Lung (tissue), 12 donors: ENCODE data around the gene SLC38A10. TPM values are rescaled to one million over a fixed set of nuclear protein-coding genes. Genes with fewer than 3 reads are reported as not detected.
"Not testable (repeated sequence)": the region's sequence is repeated elsewhere in the genome, so short reads cannot be mapped to it uniquely, and the experiment has no call there.

Experiments
- ATAC-seq: fragments of 200-7000 bp; cut with Tn5 transposase; one replicate; pipeline ENCODE4 v1.9.1; 2020; ENCODE audit warnings: moderate number of reproducible peaks; ENCODE audit not compliant: insufficient read depth, low FRiP score
- DNase-seq, 3 donors: peaks; one replicate each; pipeline ENCODE4 v3.0.0-alpha.2; 2013 to 2017
- H3K27ac ChIP-seq, 2 donors: one replicate each; pipeline ENCODE4 v1.5.1; 2013; ENCODE audit warnings: mild to moderate bottlenecking in 2 of 2, moderate library complexity in 2 of 2, control low read depth in 1 of 2, inconsistent platforms in 1 of 2, low read depth in 1 of 2, low read length in 1 of 2
- H3K27me3 ChIP-seq, 3 donors: one replicate each; pipeline ENCODE4 v1.5.1; 2013; ENCODE audit warnings: low read length in 2 of 3; ENCODE audit not compliant: control insufficient read depth in 3 of 3, insufficient read depth in 3 of 3
- H3K36me3 ChIP-seq, 4 donors: one replicate each; pipeline ENCODE4 v1.5.1; 2013; ENCODE audit warnings: low read length in 4 of 4, mild to moderate bottlenecking in 1 of 4, moderate library complexity in 1 of 4; ENCODE audit not compliant: control insufficient read depth in 4 of 4, insufficient read depth in 4 of 4
- H3K4me1 ChIP-seq, 5 donors: one replicate each; pipeline ENCODE4 v1.5.1; 2013; ENCODE audit warnings: low read length in 5 of 5, mild to moderate bottlenecking in 2 of 5, moderate library complexity in 1 of 5; ENCODE audit not compliant: control insufficient read depth in 5 of 5, insufficient read depth in 5 of 5
- H3K4me3 ChIP-seq: one replicate; pipeline ENCODE4 v1.5.1; 2013; ENCODE audit warnings: mild to moderate bottlenecking, control low read depth, moderate library complexity
- H3K9ac ChIP-seq, 2 donors: one replicate each; pipeline ENCODE4 v1.5.1; 2013; ENCODE audit warnings: low read length in 2 of 2, control low read depth in 1 of 2; ENCODE audit not compliant: insufficient read depth in 1 of 2
- H3K9me3 ChIP-seq, 4 donors: one replicate each; pipeline ENCODE4 v1.5.1; 2013; ENCODE audit warnings: low read length in 3 of 4, mild to moderate bottlenecking in 1 of 4, moderate library complexity in 1 of 4; ENCODE audit not compliant: control insufficient read depth in 4 of 4, insufficient read depth in 3 of 4
- WGBS, 2 donors: extraction: QIAGEN DNeasy Blood & Tissue Kit; methylation state at CpG; one replicate each; pipeline ENCODE4 v1.1.7; 2013; 5-methylcytosine and 5-hydroxymethylcytosine counted together
- polyA plus RNA-seq, 2 donors: library from polyadenylated mRNA; stranded (reverse); fragments of 200-250 nt; gene quantifications; one replicate each; pipeline ENCODE4 v1.2.1, GENCODE V29; 2013
- total RNA-seq, 2 donors: library from RNA; depleted of rRNA in 1 of 2; stranded (reverse); fragments of >200 nt in 1 of 2; gene quantifications; one replicate each; pipeline ENCODE4 v1.2.1, GENCODE V29; 2014 to 2021
- TF ChIP-seq, protein P1 (sequence below): IDR thresholded peaks from 2 replicates; pipeline ENCODE4 v1.5.1; 2012; ENCODE audit warnings: mild to moderate bottlenecking; ENCODE audit errors: control extremely low read depth, extremely low read depth
- donor health status: control.
- donor health status: control.
- donor health status: Bipolar disorder and iron deficiency.
- donor health status: healthy.
- donor health status: DM: yes; HTN: yes; CAD: no.

The SLC38A10 gene
- total and polyA plus RNA-seq, 4 donors = 56.0 to 127 (median 82.4) TPM

DNA sequence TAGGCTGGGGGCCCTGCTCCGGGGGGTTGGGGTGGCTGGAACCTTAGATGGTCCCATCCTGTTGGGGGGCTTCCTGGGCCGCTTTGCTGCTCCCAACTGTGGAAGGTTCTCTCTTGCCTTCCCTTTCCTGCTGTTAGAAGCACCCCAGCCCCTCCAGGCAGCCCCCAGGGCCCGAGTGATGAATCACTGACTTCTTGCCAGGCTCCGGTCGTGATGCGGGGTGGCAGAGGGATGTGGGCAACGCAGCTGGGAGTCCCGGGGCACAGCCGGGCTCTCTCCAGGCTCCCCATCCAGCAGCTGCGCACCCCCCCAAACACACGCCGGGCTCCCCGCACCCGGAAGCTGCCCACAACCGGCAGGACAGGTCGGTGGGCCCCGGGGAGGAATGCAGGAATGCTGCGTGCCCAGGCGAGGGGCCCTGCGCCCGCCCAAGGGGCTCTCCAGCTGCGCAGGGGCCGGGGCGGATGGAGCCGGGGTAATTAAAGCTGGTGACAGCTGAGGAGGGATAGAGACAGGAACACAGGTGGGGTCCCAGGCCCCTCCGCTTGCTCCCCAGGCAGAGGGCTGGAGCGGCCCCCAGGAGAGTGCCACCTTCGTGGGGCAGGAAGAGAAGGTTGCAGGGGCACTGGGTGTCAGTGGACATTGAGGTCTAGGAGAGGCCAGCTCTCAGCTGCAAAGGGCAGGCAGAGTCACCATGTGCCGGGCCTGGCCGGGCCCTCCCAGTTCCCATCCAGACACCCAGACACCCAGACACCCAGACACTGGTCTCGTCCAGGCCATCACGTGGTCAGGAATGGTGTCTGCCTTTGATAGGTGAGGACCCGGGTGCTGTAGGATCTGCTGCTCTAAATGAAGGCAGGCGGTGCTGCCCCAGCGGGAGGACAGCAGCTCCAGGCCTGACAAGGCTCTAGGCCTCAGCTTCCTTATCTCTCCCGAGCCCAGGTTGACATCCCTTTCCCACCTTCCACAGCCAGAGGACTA, 15.0 kb upstream of the SLC38A10 start:
- H3K27me3 ChIP-seq = no peaks in the 10 kb centered on the region
- H3K9ac ChIP-seq = no peak overlapping the region
- 67 to 78% methylated on average over 36 of the region's 36 CpGs for WGBS, 2 donors
- peak overlapping the region; percentile 51 to 75 for H3K27ac ChIP-seq
- ATAC-seq = no peak
- TF ChIP-seq, protein P1, sequence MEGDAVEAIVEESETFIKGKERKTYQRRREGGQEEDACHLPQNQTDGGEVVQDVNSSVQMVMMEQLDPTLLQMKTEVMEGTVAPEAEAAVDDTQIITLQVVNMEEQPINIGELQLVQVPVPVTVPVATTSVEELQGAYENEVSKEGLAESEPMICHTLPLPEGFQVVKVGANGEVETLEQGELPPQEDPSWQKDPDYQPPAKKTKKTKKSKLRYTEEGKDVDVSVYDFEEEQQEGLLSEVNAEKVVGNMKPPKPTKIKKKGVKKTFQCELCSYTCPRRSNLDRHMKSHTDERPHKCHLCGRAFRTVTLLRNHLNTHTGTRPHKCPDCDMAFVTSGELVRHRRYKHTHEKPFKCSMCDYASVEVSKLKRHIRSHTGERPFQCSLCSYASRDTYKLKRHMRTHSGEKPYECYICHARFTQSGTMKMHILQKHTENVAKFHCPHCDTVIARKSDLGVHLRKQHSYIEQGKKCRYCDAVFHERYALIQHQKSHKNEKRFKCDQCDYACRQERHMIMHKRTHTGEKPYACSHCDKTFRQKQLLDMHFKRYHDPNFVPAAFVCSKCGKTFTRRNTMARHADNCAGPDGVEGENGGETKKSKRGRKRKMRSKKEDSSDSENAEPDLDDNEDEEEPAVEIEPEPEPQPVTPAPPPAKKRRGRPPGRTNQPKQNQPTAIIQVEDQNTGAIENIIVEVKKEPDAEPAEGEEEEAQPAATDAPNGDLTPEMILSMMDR = no peak
- no peaks in the 10 kb centered on the region for H3K36me3 ChIP-seq
- no peaks in the 10 kb centered on the region for H3K9me3 ChIP-seq
- H3K4me3 ChIP-seq = no peak overlapping the region
- peak; percentile 52 to 81 (median 70) for DNase-seq
- H3K4me1 ChIP-seq = peaks cover 0 to 19% (median 11%) of the 10 kb centered on the region in 5 donors

DNA sequence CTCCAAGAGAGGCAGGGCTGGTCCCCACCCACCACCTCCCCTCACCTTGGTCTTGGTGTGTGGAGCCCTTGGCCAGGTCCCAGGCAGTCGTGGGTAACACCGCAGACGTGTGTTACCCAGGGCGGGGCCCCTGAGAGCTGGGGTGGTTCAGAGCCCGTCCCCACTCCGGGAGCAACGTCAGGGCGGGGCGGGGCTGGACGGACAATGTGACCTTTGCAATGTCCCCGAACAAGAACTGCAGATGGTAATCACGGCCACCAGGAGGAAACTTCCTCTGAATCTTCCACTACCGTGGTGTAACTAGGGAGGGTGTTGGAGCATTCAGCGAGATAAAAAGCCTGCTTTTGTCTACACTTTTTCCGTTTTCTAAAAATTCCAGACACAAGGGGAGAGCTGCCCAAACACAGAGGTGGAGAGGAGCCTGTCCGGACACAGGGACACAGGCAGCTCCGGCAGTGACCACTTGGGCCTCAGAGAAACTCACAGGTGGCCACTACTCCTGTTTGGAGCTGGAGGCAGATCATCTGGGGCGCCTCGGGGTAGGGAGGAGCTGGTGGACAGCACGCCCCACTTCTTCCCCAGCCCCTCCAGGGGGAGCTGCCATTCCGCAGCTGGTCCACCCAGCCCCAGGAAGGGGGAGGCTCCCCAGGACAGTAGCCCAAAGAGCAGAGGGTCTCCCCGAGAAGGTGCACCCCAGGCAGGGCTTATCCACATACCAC, 14.2 kb upstream of the SLC38A10 start:
- H3K4me3 ChIP-seq = no peak overlapping the region
- H3K27me3 ChIP-seq = no peaks in the 10 kb centered on the region
- ATAC-seq = peak; percentile 92
- WGBS, 2 donors = 8 to 18% methylated on average over 22 of the region's 22 CpGs
- H3K9ac ChIP-seq = peak overlapping the region in 1 of 2 donors; percentile 30
- no peaks in the 10 kb centered on the region for H3K36me3 ChIP-seq
- H3K27ac ChIP-seq = peak overlapping the region; percentile 73 to 84
- H3K9me3 ChIP-seq = no peaks in the 10 kb centered on the region
- peaks cover 0 to 19% (median 11%) of the 10 kb centered on the region in 5 donors for H3K4me1 ChIP-seq
- peak; percentile 80 to 83 (median 81) for DNase-seq
- TF ChIP-seq, protein P1 = peak; percentile 36

DNA sequence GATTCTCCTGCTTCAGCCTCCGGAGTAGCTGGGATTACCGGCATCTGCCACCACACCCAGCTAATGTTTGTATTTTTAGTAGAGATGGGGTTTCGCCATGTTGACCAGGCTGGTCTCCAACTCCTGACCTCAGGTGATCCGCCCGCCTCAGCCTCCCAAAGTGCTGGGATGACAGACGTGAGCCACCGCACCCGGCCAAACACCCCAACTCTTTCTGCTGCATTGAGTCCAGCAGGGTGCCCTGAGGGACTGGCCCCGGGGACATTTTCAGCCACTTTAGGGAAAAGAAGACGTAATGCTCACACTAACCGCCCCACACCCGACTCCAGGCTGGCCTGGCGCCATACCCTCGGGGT, 13.7 kb upstream of the SLC38A10 start:
- not testable (repeated sequence) for H3K27me3 ChIP-seq, ATAC-seq, H3K4me3 ChIP-seq, H3K36me3 ChIP-seq, DNase-seq, H3K9me3 ChIP-seq
- Histone ChIP-seq H3K9ac (peak overlapping the region in 1 of 2 donors; percentile 30), H3K4me1 (peaks cover 0 to 19% (median 13%) of the 10 kb centered on the region in 5 donors), H3K27ac (peak overlapping the region; percentile 73 to 84)
- WGBS, 2 donors = 42 to 63% methylated on average over 14 of the region's 14 CpGs
